Measurements from ENCODE around the gene INPP5E.

INPP5E gene

GRCh38 chr9:136386018-136386417, 53.6 kb downstream of the INPP5E start:
- no peak for DNase-seq (ENCODE audit: low spot score)

GRCh38 chr9:136385015-136385414, 54.6 kb downstream of the INPP5E start:
- no peak for DNase-seq (ENCODE audit: low spot score)

GRCh38 chr9:136383436-136383835, 56.2 kb downstream of the INPP5E start:
- no peak for DNase-seq (ENCODE audit: low spot score)

- no peak for DNase-seq (ENCODE audit: low spot score)
Measured at GRCh38 chr9:136381966-136382513, 57.6 kb downstream of the INPP5E start.

- no peak for DNase-seq (ENCODE audit: low spot score)
Measured at GRCh38 chr9:136381311-136381710, 58.3 kb downstream of the INPP5E start.

- DNase-seq (ENCODE audit: low spot score), result no peak
Measured at GRCh38 chr9:136380381-136380780, 59.3 kb downstream of the INPP5E start.

- DNase-seq (ENCODE audit: low spot score), result no peak
Measured at GRCh38 chr9:136379891-136380290, 59.8 kb downstream of the INPP5E start.

GRCh38 chr9:136379401-136379800, 60.2 kb downstream of the INPP5E start:
- DNase-seq (ENCODE audit: low spot score), result no peak

- DNase-seq (ENCODE audit: low spot score), result no peak
Measured at GRCh38 chr9:136379003-136379287, 60.7 kb downstream of the INPP5E start.
